ENCODE measurements around the gene TMED8.
"Not testable (repeated sequence)": the region's sequence is repeated elsewhere in the genome, so short reads cannot be mapped to it uniquely, and the experiment has no call there.

Gene TMED8

DNA sequence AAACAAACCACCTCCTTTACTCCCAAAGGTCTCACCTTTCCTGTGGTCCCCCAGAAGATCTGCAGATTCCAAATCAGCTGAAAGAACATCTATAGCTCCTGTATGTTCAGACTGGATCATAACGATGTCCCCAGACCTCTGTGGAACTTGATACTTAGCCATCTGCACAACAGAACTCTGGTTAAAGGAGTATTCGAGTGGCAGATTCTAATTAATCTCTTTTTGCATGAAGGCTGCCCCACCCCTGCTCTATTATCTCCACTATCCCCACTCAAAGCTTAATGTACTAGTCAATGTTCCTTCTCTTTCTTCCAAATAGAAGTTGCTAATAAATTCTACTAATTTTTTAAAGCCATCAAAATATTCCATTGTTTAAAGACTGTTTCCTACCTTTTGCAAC, 33.2 kb downstream of the TMED8 start:
- no peak for TF ChIP-seq ZNF274 (IDR thresholded peaks at IDR 0.05; ENCODE audit: low read depth, low read length)

DNA sequence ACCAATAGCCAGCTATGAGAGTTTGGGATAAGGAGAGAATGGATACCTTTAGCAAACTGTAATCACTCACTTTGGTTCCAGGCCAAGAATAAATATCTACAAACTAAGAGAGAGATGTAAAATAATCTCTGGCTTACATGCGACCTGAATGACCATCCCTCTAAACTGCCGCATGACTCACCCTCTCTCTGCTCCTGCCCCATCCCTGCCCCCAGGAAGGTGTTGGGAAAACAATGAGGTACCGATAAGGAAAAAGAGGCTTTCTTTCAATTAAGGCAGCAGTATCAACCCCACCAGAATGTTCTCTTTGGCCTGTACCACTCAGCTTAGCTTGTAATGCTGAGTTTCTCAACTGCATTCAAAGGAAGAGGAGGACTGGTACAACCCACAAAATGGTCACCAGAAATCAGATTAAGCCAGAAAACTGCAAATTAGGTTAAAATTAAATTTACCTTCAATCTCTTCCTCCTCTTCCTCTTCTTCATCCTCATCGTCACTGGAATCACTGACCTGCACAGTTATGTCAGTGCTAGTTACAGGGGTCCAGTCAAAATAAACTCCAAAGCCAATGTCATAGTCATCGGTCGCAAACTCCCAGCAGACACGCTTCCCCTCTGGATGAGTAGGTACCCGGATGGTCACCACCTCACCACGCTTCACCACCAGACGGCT, 34.0 kb downstream of the TMED8 start:
- TF ChIP-seq ZNF274 (IDR thresholded peaks at IDR 0.05; ENCODE audit: low read depth, low read length), result no peak
- no peak overlapping the region for H3K4me3 ChIP-seq (ENCODE audit: low read length)

More for the DNA sequence above, 33.2 kb downstream of the TMED8 start:
- no peak overlapping the region for H3K4me3 ChIP-seq (ENCODE audit: low read length)

DNA sequence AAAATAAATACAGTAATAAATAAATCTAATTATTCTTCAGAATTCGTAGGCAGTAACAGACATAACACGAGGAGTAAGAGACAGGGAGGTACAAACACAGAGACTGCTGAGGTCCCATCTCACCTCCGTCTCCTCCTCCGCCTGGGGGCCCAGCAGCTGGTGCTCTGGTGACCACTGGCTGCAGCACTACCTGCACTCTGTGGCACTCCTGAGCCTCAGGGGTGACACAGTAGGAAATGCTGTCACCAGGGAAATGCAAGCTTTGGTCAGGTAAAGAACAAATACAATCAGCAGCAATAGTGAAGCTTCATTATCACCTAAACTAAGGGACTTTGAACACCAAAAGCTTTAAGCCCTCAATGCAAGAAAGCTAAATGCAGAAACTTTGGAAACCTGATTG, 36.5 kb downstream of the TMED8 start:
- TF ChIP-seq ZNF274 (IDR thresholded peaks at IDR 0.05; ENCODE audit: low read depth, low read length), result no peak

DNA sequence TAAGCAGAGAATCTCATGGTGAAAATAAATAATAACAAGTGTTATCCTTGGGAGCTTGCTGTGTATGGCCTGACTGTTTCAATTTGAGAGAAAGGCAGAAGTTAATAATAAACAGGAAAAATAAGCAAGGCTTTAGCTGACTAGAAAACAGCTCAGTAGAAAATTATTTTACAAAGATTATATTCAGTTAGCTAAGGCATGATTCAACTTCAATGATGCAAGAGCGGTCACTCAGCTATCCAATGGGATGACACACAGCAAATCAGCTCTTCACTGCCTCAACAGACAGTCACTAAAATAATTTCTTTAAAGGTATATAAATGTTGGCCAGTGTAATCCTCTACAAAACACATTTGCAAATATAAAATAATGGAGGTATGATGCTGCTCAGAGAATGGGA, 37.5 kb downstream of the TMED8 start:
- TF ChIP-seq ZNF274 (IDR thresholded peaks at IDR 0.05; ENCODE audit: low read depth, low read length), result no peak
- no peak overlapping the region for H3K4me3 ChIP-seq (ENCODE audit: low read length)

More for the DNA sequence above, 36.5 kb downstream of the TMED8 start:
- no peak overlapping the region for H3K4me3 ChIP-seq (ENCODE audit: low read length)

DNA sequence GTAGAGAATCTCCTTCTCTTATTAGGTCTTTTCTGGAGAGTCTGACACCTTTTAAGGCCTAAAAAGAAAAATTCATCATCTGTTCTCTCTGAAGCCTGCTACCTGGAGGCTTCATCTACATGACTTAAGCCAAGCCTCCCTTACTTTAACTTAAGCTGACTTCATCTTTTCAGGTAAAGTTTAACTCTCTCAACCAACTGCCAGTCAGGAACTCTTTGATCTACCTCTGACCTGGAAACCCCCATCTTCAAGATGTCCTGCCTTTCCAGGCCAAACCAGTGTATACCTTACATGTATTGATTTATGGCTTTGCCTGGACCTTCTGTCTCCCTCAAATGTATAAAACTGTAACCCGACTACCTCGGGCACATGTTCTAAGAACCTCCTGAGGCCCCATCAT, 38.6 kb downstream of the TMED8 start:
- H3K4me3 ChIP-seq (ENCODE audit: low read length), result no peak overlapping the region
- no peak for TF ChIP-seq ZNF274 (IDR thresholded peaks at IDR 0.05; ENCODE audit: low read depth, low read length)

DNA sequence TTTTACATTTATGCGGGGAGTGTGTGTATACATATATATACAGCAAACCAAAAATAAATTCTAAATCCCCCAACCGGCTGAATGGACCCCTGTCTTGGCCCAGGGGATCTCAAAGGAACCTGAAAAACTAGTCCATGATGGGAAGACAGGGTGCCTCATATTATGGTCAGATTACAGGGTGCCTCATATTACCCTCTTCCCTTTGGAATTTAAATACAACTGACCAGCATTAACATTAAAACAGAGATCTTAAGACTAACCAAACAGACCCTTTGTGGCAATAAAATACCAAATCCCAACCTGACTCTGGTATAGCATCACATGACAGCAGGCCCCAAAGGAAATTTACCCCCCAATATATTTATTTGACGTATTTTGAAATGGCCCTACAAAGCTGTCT, 39.0 kb downstream of the TMED8 start:
- no peak for TF ChIP-seq ZNF274 (IDR thresholded peaks at IDR 0.05; ENCODE audit: low read depth, low read length)
- no peak overlapping the region for H3K4me3 ChIP-seq (ENCODE audit: low read length)

DNA sequence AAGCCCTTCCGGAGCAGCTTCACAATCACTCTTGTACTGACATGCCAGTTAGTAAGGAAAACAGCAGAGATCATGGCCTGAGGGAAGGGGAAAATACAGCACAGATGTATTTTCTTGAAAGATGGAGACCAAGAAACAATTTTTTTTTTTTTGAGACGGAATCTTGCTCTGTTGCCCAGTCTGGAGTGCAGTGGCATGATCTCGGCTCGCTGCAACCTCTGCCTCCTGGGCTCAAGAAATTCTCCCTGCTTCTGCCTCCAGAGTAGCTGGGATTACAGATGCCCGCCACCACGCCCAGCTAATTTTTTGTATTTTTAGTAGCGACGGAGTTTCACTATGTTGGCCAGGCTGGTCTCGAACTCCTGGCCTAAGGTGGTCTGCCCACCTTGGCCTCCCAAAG, 39.6 kb downstream of the TMED8 start:
- H3K4me3 ChIP-seq (ENCODE audit: low read length), result not testable (repeated sequence)

DNA sequence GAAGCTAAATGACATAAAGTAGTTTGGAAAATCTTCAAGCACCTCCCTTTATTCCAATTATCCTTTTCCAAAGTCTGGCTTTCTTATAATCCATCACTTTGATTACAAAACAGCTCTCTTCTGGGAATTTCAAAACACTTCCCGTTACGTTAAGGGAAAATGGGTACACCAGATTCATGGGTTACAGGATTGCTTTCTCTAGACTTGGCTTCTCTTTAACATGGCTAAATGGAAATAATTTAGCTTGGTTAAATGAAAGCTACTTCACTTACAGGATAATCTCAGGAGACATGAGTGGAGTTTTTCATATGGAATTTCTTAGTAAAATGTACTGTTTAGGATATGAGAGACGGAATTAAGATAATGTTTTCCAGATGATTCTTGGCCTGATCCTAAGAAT, 41.3 kb downstream of the TMED8 start:
- no peak overlapping the region for H3K4me3 ChIP-seq (ENCODE audit: low read length)

DNA sequence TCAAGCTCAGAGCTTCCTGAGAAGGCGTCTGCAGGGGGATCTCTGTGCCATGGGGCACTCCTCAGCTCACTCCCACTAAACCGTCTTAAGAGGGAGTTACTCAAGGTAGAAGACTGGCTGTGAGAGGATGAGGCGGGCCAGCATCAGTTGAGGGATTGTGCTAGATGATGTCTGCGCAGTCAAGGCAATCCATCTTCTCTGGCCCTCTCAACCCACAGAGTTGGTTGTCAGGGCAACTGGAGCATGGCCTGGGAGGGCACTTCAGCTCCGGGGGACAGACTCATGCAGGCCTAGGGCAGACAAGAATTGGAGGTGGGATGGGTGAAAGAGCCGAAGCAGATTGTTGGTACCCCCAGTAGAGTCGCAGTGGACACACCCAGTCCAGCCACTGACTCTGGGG, 47.0 kb downstream of the TMED8 start:
- TF ChIP-seq ZNF274 (IDR thresholded peaks at IDR 0.05; ENCODE audit: low read depth, low read length), result no peak
- no peak overlapping the region for H3K4me3 ChIP-seq (ENCODE audit: low read length)

More for the DNA sequence above, 41.3 kb downstream of the TMED8 start:
- no peak for TF ChIP-seq ZNF274 (IDR thresholded peaks at IDR 0.05; ENCODE audit: low read depth, low read length)

DNA sequence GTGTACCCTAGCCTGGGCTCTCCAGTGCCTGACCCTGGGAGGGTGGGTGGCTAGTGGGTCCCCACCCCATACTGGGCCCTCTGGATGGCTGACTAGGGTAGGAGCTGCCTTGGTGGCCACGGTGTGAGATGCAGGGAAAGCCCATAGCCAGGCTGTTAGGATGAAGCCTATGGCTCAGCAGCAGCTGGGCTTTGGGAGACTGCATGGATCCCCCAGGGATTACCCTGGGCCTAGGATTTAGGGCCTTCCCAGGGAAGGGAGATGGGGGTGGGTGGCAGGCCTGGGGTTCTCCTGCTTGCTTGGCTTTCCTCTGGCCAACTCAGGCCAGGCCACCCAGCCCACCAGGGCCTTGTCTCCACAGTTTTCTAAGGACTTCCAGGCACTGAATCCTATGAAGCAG, 49.8 kb downstream of the TMED8 start:
- no peak for TF ChIP-seq ZNF274 (IDR thresholded peaks at IDR 0.05; ENCODE audit: low read depth, low read length)
- H3K4me3 ChIP-seq (ENCODE audit: low read length), result no peak overlapping the region

DNA sequence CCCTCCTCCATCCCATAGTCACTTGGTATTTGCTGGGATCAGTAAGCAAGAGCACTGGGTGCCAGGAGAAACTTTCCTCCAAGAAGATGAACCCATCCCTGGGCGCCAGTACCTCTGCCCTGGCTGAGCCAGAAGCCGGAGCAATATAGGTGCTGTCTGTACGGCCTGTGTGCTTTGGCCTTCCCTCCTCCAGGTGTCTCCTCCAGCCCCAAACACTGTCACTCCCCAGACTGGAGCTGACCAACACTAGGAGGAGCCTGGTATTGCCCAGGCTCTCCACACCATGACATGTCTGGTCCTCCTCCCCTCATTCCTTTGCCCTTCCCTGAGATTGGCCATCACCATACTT, 51.2 kb downstream of the TMED8 start:
- no peak for TF ChIP-seq ZNF274 (IDR thresholded peaks at IDR 0.05; ENCODE audit: low read depth, low read length)

DNA sequence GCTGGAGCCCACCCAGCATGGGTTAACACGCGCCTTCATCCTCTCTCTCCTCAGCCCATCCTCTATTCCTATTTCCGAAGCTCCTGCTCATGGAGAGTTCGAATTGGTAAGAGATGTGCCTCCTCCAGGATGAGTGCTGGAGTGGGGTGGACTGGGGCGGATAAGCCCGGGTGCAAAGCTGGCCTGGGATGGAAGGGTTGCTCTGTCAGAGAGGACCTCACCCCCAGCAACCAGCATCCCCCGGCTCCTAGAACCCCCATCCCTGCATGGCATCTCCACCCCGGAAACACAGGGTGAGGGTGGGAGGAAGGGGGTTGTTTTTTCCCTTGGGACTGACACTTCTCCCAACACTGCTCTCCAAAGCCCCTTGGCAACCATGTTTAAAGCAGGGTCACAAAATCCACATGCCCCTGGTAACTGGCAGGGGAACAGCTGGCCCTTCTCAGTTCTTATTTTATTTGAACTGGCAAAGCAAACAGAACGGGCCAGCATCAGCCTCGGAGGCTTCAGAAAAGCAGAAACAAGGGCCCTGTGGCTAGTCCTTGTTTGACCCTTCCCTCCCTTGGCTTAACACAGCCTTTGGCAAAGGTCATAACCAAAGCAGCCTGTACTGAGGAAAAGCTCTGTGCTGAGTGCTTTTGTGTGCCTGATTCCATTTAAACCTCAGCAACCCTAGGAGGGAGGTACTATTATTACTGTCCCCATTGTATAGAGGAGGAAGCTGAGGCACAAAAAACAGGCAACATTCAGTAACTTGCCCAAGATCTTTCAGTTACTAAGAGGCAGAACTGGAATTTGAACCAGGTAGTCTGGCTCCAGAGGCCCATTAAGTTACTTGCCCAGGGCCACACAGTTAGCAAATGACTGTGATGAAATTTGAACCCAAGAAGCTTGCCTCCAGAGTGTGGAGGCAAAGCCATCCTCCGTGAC, 51.8 kb downstream of the TMED8 start:
- no peak for TF ChIP-seq ZNF274 (IDR thresholded peaks at IDR 0.05; ENCODE audit: low read depth, low read length)

More for the DNA sequence above, 51.2 kb downstream of the TMED8 start:
- H3K4me3 ChIP-seq (ENCODE audit: low read length), result no peak overlapping the region

DNA sequence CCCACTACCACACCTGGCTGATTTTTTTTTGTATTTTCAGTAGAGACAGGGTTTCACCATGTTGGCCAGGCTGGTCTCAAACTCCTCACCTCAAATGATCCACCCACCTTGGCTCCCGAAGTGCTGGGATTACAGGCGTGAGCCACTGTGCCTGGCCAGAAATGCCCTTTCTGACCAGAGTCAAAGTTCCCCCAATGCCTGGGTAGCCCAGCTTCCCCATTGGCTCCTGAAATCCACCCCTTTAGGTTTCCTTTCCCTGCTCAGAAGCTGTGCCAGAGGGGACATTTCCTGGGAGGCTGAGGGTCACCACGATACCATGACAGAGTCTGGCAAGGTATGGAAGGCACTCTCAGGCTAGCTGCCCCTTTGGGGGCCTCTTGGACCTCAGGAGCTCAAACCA, 52.6 kb downstream of the TMED8 start:
- TF ChIP-seq ZNF274 (IDR thresholded peaks at IDR 0.05; ENCODE audit: low read depth, low read length), result no peak
- no peak overlapping the region for H3K4me3 ChIP-seq (ENCODE audit: low read length)

More for the DNA sequence above, 51.8 kb downstream of the TMED8 start:
- no peak overlapping the region for H3K4me3 ChIP-seq (ENCODE audit: low read length)

DNA sequence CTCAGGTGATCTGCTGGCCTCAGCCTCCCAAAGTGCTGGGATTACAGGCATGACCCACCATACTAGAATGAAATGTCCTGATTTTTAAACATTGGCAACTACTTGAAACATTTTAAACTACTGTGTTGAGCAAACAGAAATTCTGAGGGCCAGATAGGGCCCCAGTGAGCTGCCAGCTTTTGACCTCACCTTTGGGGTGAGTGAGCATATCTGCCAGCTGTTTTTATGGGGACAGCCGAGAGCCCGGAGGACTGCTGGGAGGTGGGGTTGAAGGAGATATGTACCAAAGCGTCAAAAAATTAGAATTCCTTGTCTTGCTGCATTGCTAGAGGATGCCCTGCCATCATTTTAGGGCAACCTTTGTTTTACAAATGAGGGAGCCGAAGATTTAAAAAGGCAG, 53.3 kb downstream of the TMED8 start:
- TF ChIP-seq ZNF274 (IDR thresholded peaks at IDR 0.05; ENCODE audit: low read depth, low read length), result no peak
- H3K4me3 ChIP-seq (ENCODE audit: low read length), result no peak overlapping the region

DNA sequence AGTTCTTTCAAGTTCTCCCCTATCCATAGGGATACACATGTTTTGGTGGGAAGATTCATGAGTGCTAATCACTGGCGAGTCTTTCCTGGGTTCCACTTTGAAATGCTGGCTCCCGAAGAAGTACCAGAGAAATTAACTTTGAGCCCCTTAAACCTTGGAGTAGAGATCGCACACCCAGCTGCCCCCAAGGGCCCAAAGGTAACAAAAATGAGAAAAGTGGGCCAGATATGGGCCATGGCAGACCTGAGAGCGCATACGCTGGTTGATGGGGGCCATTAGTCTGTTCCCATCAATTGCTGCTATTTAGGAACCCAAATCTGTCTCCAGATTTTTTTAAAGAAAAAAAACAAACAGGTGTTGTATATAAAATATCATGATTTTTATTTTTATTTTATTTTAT, 53.9 kb downstream of the TMED8 start:
- TF ChIP-seq ZNF274 (IDR thresholded peaks at IDR 0.05; ENCODE audit: low read depth, low read length), result no peak
- H3K4me3 ChIP-seq (ENCODE audit: low read length), result no peak overlapping the region

Data from GM08714 (cell line).